GM18505 (cell line): Measurements from ENCODE around the gene LAMC2.

ENCODE experiments used
- ATAC-seq: cut with Tn5 transposase; IDR thresholded peaks from one replicate; pipeline ENCODE4 v1.9.1; 2021; ENCODE audit not compliant: unreplicated experiment
- POLR2A ChIP-seq: IDR thresholded peaks from 4 replicates; pipeline ENCODE4 v1.6.1; 2011; ENCODE audit warnings: borderline replicate concordance; ENCODE audit not compliant: insufficient read depth, insufficient read length; ENCODE audit errors: extremely low read depth

The LAMC2 gene

DNA sequence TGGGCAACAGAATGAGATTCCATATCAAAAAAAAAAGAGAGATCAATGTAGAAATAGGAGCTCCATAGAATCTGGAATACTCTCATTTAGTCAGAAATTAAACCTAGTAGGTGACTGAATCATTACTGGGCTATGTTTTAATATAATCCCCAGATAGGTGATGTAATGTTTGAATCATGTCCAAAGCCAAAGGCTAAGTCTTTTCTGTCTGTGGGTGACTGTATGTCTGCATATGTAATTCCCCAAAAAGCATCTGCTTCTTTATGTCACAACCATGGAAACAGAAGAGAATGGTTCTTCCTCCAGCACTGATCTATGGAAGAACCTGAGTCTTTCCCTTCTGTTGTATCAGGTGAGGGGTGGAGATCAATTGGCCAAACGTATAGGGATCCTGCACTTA is 5.8 kb downstream of the LAMC2 start:
- no peak for TF ChIP-seq POLR2A
- ATAC-seq, result no peak

DNA sequence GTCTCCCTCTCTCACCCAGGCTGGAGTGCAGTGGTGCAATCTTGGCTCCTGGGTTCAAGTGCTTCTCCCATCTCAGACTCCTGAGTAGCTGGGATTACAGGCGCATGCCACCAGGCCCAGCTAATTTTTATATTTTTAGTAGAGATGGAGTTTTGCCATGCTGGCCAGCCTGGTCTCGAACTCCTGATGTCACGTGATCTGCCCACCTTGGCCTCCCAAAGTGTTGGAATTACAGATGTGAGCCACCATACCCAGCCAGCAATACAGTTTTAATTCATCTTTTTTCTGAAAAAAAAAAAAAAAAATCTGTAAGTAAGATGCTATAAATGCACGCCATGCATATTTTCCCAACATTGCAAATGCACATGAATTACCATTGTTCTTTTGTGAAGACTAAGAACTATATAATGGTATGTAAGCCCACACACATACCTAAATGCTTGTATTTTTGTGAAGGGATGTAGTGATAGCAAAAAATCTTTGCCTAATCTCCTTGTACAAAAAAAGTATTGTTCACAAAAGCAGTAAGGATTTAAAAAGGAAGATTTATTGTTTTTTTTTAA is 8.0 kb downstream of the LAMC2 start:
- no peak for TF ChIP-seq POLR2A
- no peak for ATAC-seq

DNA sequence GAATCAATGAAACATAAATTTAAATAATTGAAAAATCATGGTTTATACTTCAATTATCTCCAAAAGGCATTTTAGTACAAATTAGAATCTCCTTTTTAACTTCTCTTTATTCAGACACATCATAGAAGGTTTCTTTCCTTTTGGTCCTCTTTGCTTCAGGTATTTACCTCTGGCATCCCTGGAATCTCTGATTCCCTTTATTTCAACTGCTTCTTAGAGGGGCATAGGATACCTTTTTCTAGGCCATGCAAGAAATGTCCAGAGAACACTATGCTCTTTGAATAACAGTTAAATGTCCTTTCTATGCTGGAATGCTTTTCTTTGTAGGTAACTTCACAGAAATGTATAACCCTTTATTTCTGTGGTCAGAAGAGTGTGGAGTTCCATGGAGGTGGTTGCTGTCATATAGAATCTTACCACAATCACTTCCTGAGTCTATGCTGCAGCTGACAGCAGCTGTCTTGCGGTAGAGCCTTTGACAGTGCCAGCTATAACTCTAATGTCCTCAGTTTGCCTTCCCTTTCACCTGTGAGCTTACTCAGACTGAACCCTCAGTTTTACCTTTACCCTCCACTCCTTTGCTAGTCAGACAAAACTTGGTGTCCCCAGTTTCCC is 8.6 kb downstream of the LAMC2 start:
- peak; percentile 97 for ATAC-seq
- TF ChIP-seq POLR2A, result no peak

DNA sequence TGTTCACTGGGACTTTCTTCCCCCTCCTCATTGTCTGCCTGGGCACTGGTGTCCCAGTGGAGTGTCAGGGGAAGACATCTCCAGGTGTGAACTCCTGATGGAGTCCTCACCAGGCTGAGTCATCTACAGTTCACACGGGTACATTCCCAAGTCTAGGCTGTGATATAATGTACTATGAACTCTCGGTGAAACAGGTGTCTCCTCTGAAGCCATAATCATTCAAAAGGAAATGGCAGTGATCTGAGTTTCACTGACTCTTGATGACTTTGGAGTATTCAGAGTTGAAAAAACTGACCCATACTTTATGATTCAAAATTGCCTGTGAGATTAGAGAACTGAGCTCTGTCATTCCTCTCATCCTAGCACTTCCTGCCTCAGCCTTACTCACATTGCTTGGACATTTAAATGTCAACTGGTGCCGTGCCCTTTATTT is 9.1 kb downstream of the LAMC2 start:
- ATAC-seq, result peak; percentile 44
- no peak for TF ChIP-seq POLR2A

DNA sequence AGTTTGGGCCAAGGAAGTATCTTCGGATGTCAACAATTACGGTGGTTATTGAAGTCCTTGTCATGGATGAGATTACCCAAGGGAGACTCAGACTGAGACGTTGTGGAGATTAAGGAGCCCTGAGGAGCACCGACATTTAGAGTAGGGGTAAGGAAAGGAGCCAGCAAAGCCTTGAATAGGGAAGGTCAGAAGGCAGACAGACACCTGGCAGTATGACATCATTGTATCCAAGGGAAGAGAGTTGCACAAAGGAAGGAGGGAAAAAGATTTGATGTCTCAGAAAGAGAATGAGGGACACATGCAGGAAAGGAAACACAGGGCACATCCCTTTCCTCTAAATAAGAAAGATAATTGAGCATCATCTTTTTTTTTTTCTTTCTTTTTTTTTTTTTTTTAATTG is 11.7 kb downstream of the LAMC2 start:
- ATAC-seq, result no peak
- TF ChIP-seq POLR2A, result no peak

DNA sequence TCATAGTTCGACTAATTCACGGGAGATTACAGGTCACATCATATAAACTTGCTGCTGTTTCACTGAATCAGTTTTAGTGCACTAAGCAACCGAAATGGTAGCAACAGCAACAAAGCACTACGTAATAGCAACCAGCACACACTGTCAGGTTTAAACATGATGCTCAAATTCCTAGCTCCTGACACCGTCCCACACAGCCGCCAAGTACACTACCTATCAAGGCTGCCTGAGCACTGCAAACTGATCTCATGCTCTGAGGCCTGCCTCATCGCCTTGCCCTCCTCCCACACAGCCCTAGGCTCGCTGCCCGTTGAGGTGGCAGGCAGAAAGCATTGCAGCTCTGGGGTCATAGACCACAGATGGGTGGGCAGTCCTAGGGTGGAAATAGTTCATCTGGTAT is 12.4 kb downstream of the LAMC2 start:
- TF ChIP-seq POLR2A, result no peak
- no peak for ATAC-seq

DNA sequence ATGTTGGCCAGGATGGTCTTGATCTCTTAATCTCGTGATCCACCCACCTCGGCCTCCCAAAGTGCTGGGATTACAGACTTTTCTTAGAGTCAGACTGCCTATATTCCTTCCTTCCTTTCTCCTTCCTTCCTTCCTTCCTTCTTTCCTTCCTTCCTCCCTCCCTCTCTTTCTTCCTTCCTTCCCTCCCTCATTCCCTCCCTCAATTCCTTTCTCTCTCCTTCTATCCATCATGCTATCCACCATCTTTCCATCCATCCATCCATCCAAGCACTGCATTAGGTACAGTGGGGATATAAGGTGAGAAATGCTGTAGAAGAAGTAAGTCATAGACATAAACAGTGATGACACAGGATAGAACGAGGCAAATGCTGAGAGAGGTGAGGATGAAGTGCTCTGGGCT is 13.2 kb downstream of the LAMC2 start:
- no peak for ATAC-seq
- TF ChIP-seq POLR2A, result no peak

DNA sequence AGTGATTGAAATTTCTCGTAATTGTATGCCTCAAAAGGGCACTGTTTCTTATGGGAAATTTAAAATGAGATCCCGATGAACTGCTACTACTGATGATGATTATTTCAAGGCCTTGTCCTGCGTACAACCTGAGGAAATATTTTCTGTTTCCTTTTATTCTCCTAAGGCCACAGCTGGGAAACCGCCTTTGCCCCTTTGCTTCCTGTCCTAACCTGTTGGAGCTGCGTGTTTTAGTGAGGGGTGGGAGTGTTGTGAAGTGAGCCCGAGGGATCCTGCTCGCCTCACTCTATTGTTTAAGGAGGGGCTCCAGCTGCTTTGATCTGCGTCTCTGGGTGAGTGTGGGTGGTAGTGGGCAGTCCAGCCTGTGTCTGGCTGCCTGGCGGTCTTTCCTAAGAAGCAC is 14.4 kb downstream of the LAMC2 start:
- no peak for TF ChIP-seq POLR2A
- ATAC-seq, result no peak

DNA sequence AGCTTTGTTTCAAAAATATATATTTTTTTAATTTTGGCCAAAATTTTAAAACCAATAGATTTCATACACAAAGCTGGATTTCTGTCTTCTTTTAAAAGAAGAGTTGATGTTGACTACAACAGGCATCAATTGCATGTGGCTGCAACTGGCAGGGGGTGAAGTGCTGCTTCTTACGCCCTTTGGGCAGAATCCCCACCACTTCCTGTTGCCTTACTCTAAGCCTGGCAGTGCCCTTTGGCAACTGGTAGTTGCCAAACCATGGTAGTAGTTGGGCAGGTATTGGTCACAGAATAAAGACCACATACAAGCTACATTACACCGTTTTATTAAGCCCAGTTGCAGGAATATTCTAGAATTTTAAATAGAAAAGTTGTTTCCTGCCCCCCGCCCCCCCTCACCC is 17.0 kb downstream of the LAMC2 start:
- ATAC-seq, result no peak
- no peak for TF ChIP-seq POLR2A

DNA sequence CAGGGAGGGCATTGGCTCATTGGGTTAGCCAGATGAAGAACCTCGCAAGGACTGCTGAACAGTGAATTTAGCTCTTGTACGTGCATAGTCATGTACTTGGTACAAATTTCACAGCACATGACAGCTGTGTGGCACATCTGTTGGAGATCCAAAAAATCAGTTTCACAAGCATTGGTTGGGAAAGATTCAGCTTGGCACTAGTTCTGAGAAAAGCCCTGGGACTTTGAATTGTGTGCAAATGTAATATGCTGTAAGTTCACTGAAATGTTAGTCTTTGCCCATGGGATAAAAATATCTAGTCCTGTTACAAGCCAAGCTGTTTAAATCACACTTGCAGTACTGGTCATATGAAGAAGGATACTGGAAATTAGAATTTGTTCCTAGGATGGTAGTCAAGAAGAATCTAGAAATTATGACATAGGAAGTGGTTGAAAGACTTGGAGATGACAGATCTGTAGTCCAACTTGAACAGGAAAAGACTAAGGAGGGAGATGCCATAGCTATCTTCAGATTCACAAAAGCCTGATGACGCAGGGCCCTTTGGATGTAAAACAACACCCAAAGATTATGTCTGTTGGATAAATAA is 19.2 kb downstream of the LAMC2 start:
- no peak for ATAC-seq
- no peak for TF ChIP-seq POLR2A

DNA sequence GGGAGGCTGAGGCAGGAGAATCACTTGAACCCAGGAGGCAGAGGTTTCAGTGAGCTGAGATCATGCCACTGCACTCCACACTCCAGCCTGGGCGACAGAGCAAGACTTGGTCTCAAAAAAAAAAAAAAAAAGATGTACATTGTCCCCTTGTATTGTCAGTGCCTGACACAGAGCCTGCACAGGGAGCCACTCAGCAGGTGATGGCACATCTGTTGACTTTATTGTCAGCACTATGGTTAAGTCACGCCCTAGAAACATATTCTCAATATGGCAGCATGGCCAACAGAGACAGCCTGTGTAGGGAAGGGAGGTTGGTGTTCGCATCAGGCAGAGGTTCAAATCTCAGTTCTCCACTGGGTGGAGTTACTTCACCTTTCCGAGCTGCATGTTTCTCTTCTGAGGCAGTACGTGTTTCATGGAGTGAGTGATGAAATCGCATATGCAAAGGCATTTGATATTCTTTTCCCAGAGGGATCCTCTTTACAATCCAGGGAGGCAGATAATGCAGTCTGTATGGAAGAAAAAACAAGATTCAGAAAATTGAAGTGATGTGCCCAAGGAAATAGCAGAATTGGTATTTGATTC is 20.6 kb downstream of the LAMC2 start:
- no peak for ATAC-seq
- TF ChIP-seq POLR2A, result no peak

DNA sequence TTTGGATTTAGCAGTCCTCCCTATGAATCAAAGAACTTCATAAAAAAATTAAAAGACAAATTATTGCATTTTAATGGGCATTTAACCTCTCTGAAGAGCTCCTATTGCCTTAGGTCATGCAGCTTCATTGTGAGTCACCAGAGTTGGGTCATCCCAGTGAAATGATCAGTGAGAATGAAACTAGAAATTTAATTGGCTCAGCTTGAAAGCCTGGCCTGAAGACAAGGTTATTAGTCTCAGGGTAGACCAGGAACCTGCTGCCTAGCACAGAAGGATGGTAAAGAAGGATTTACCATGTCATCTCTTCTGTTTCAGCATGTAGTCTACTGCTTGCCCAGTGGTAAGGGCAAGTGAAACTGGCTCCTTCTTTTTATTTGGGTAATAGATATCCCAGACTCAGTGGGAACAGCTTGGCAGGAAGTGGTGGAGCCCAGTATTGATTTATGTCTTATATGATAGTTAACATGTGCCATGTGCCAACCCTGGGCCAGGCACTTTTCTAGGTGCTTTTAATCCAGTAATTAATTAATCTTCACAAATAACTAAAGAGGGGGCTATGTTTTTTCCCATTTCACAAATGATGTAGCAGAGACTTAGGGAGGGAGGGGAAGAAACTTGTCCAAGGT is 23.6 kb downstream of the LAMC2 start:
- TF ChIP-seq POLR2A, result no peak
- peak; percentile 55 for ATAC-seq

DNA sequence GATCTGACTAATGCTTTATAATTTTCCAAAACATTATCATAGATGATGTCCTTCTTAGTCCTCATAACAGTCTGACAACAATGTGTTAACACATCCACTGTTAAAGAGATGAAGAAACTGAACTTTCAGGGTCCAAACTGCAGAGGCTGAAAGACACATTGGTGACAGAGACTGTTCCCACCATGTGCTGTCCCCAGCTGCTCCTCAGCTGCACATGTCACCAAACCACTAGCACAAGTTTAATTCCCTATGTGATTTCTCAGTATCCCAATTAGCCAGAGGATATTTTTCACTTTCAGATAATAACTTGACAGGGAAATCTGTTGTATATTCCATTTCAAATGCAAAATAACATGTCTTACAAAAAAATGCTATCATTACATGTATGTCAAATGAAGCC is 24.6 kb downstream of the LAMC2 start:
- ATAC-seq, result no peak
- TF ChIP-seq POLR2A, result no peak

DNA sequence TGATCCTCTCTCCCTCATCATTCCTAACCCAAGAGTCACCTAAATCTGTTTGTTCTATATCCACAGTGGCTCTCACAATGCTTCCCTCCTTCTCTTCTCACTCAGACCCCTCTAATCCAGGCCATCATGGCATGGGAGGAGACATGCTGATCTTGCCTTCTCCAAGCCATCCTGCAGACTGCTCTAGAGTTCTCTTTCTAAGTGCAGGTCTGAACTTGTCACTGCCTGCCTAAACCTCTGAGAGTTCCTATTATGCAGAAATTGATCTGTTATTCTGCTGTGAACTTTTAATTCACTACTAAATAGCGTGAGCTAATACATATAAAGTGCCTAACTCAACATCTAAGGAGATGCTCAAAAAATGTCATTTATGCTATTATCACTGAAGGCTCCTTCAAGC is 26.8 kb downstream of the LAMC2 start:
- no peak for ATAC-seq
- no peak for TF ChIP-seq POLR2A
